HL-60/S4 treated with retinoic acid at 250 ng/mL for 4 days and 3 days (cell line): ENCODE data around the gene SDHB.

Source experiments
- in situ Hi-C: fragments of 300-500 bp; cut with MboI; formaldehyde crosslinking; loops from 2 replicates; pipeline ENCODE4 v1.7.0; 2022; ENCODE audit warnings: low sequenced_read_pairs

SDHB gene

GRCh38 chr1:17053685-17054410 lies at the start of gene SDHB:
TSS of gene SDHB (minus strand) at chr1:17054032. CDS start at chr1:17054019, 13 bp downstream.
- in situ Hi-C loops, result no loop called here

- in situ Hi-C loops, result no loop called here
Measured at GRCh38 chr1:17102232-17102631, 48.4 kb upstream of the SDHB start.

- in situ Hi-C loops, result no loop called here
Measured at GRCh38 chr1:17101261-17101660, 47.4 kb upstream of the SDHB start.

GRCh38 chr1:17099616-17100340 lies 45.9 kb upstream of the SDHB start:
- in situ Hi-C loops, result no loop called here

GRCh38 chr1:17098446-17099317 lies 44.9 kb upstream of the SDHB start:
- in situ Hi-C loops, result no loop called here

GRCh38 chr1:17097787-17098186 lies 44.0 kb upstream of the SDHB start:
- in situ Hi-C loops, result no loop called here

- in situ Hi-C loops, result no loop called here
Measured at GRCh38 chr1:17097147-17097546, 43.3 kb upstream of the SDHB start.

GRCh38 chr1:17096584-17096983 lies 42.8 kb upstream of the SDHB start:
- in situ Hi-C loops, result no loop called here

GRCh38 chr1:17095141-17095540 lies 41.3 kb upstream of the SDHB start:
- in situ Hi-C loops, result no loop called here

GRCh38 chr1:17094664-17095063 lies 40.8 kb upstream of the SDHB start:
- in situ Hi-C loops, result no loop called here

- in situ Hi-C loops, result no loop called here
Measured at GRCh38 chr1:17093822-17094393, 40.1 kb upstream of the SDHB start.

GRCh38 chr1:17091252-17091651 lies 37.4 kb upstream of the SDHB start:
- in situ Hi-C loops, result no loop called here

- in situ Hi-C loops, result no loop called here
Measured at GRCh38 chr1:17089506-17089905, 35.7 kb upstream of the SDHB start.

- in situ Hi-C loops, result no loop called here
Measured at GRCh38 chr1:17086751-17087150, 32.9 kb upstream of the SDHB start.

GRCh38 chr1:17084787-17085186 lies 31.0 kb upstream of the SDHB start:
- in situ Hi-C loops, result no loop called here

- in situ Hi-C loops, result no loop called here
Measured at GRCh38 chr1:17082761-17083160, 28.9 kb upstream of the SDHB start.

- in situ Hi-C loops, result no loop called here
Measured at GRCh38 chr1:17081439-17081838, 27.6 kb upstream of the SDHB start.

- in situ Hi-C loops, result no loop called here
Measured at GRCh38 chr1:17080880-17081279, 27.0 kb upstream of the SDHB start.

- in situ Hi-C loops, result no loop called here
Measured at GRCh38 chr1:17080085-17080759, 26.4 kb upstream of the SDHB start.

GRCh38 chr1:17078991-17079868 lies 25.4 kb upstream of the SDHB start:
- in situ Hi-C loops, result no loop called here
